SK-N-MC (cell line): ENCODE results near the gene GPALPP1.

Experiments used
- EZH2 ChIP-seq: fragments of 200-600 bp; sonication (generic); IDR thresholded peaks from one replicate; pipeline ENCODE4 v1.6.1; 2017; ENCODE audit warnings: antibody characterized with exemption
- FOXP2 ChIP-seq: optimal IDR thresholded peaks from 2 replicates; pipeline ENCODE3; 2011; ENCODE audit warnings: mild to moderate bottlenecking, moderate library complexity; ENCODE audit not compliant: insufficient read depth; ENCODE audit errors: extremely low read length, control extremely low read depth
- POLR2AphosphoS5 ChIP-seq: IDR thresholded peaks from 2 replicates; pipeline ENCODE4 v1.6.1; 2012; ENCODE audit warnings: mild to moderate bottlenecking, low read depth, low read length, borderline replicate concordance

GRCh38 chr13:45073809-45074208, 84.5 kb downstream of the GPALPP1 start:
- TF ChIP-seq POLR2AphosphoS5 (no peak), EZH2 (no peak), FOXP2 (no peak)
